A549 (cell line): ENCODE measurements around the gene PCDHB4. TPM values are rescaled to one million over a fixed set of nuclear protein-coding genes. Genes with fewer than 3 reads are reported as not detected.

Experiments used
- ATAC-seq, 2 experiments: fragments of 200-7000 bp in 1 of 2; fragments of >200 bp in 1 of 2; cut with Nextera tagmentation in 1 of 2; cut with Tn5 transposase in 1 of 2; 3 replicates each; pipeline versions ENCODE4 v1.8.0 to v1.9.1; 2018 to 2020; ENCODE audit warnings: mild to moderate bottlenecking in 1 of 2, moderate library complexity in 1 of 2
- CTCF ChIA-PET: fragments of 300-600 bp; sonication (Branson Sonifier 250); formaldehyde crosslinking; extraction: SDS; loops from one replicate; lab custom pipeline; 2021; ENCODE audit warnings: antibody characterized with exemption, inconsistent platforms; lab: Yijun Ruan, JAX
- POLR2A ChIA-PET: fragments of 350-600 bp; formaldehyde crosslinking; extraction: SDS; loops from one replicate; lab custom pipeline; 2021; ENCODE audit warnings: antibody characterized with exemption, inconsistent platforms; lab: Yijun Ruan, JAX
- DNase-seq, 2 experiments: peaks; one replicate each; pipeline versions ENCODE4 v3.0.0 to v3.0.0-alpha.2; 2011 to 2016; ENCODE audit warnings: low read depth in 1 of 2, low spot score in 1 of 2
- FAIRE-seq: peaks from 2 replicates; lab custom pipeline; 2011; peaks lifted over from hg19 to GRCh38; lab: Jason Lieb, UNC
- H3K27ac ChIP-seq, 2 experiments: fragments of >200 bp; sonication (Bioruptor Twin); formaldehyde crosslinking; 3 replicates each; pipeline ENCODE4 v1.5.1; 2016 to 2017
- H3K4me1 ChIP-seq: fragments of >200 bp; sonication (Bioruptor Twin); formaldehyde crosslinking; 3 replicates; pipeline ENCODE4 v1.6.1; 2016
- H3K4me2 ChIP-seq: fragments of >200 bp; sonication (Bioruptor Twin); formaldehyde crosslinking; 3 replicates; pipeline ENCODE4 v1.6.1; 2016
- H3K4me3 ChIP-seq: fragments of >200 bp; sonication (Bioruptor Twin); formaldehyde crosslinking; 3 replicates; pipeline ENCODE4 v1.5.1; 2016
- H3K9me3 ChIP-seq: fragments of >200 bp; sonication (Bioruptor Twin); formaldehyde crosslinking; 3 replicates; pipeline ENCODE4 v1.6.1; 2016
- CHD2 ChIP-seq: fragments of 150-350 bp; IDR thresholded peaks from 2 replicates; pipeline ENCODE4 v1.6.1; 2014; ENCODE audit warnings: low read length; ENCODE audit not compliant: partially characterized antibody
- CHD4 ChIP-seq: fragments of 200-600 bp; sonication (generic); IDR thresholded peaks from 2 replicates; pipeline ENCODE4 v1.6.1; 2016; ENCODE audit warnings: antibody characterized with exemption, mild to moderate bottlenecking, borderline replicate concordance
- EHF ChIP-seq: fragments of 250-450 bp; sonication (Bioruptor Pico); IDR thresholded peaks from 2 replicates; pipeline ENCODE4 v1.5.0; 2020; ENCODE audit warnings: mild to moderate bottlenecking
- EHMT2 ChIP-seq: fragments of 200-600 bp; sonication (generic); IDR thresholded peaks from 2 replicates; pipeline ENCODE4 v1.6.1; 2016; ENCODE audit warnings: antibody characterized with exemption, low read depth, mild to moderate bottlenecking, moderate library complexity
- EP300 ChIP-seq, 2 experiments: fragments of >200 bp; sonication (Bioruptor Twin); formaldehyde crosslinking; IDR thresholded peaks; 2 replicates in 1 of 2; 3 replicates in 1 of 2; pipeline ENCODE4 v1.6.1; 2016 to 2017
- HEYL ChIP-seq: fragments of 250-450 bp; sonication (Bioruptor Pico); IDR thresholded peaks from 2 replicates; pipeline ENCODE4 v1.8.0; 2021; ENCODE audit warnings: mild to moderate bottlenecking, moderate library complexity
- HOXB13 ChIP-seq: fragments of 250-450 bp; sonication (Bioruptor Pico); IDR thresholded peaks from 2 replicates; pipeline ENCODE4 v1.5.0; 2020; ENCODE audit warnings: low read depth, mild to moderate bottlenecking, moderate library complexity
- JUN ChIP-seq, 2 experiments: fragments of >200 bp; sonication (Bioruptor Twin); formaldehyde crosslinking; IDR thresholded peaks; 2 replicates in 1 of 2; 3 replicates in 1 of 2; pipeline ENCODE4 v1.6.1; 2016 to 2017
- JUNB ChIP-seq: fragments of >200 bp; sonication (Bioruptor Twin); formaldehyde crosslinking; IDR thresholded peaks from 2 replicates; pipeline ENCODE4 v1.6.1; 2016
- KDM1A ChIP-seq: fragments of 200-600 bp; sonication (generic); IDR thresholded peaks from 2 replicates; pipeline ENCODE4 v1.6.1; 2016; ENCODE audit warnings: low read depth, mild to moderate bottlenecking
- MAFK ChIP-seq: fragments of 450-650 bp; IDR thresholded peaks from 2 replicates; pipeline ENCODE4 v1.6.1; 2014; ENCODE audit not compliant: partially characterized antibody
- MAZ ChIP-seq: fragments of 150-350 bp; IDR thresholded peaks from 2 replicates; pipeline ENCODE4 v1.6.1; 2014; ENCODE audit warnings: antibody characterized with exemption, low read depth, low read length, borderline replicate concordance
- MYC ChIP-seq: IDR thresholded peaks from 2 replicates; pipeline ENCODE4 v1.6.1; 2012; ENCODE audit warnings: mild to moderate bottlenecking, inconsistent platforms, low read length, improper control_type of control experiment, borderline replicate concordance
- NFE2L2 ChIP-seq: fragments of 150-350 bp; conservative IDR thresholded peaks from 2 replicates; pipeline ENCODE4 v1.6.1; 2014; ENCODE audit warnings: low read length
- PHF8 ChIP-seq: fragments of 200-600 bp; sonication (generic); IDR thresholded peaks from 2 replicates; pipeline ENCODE4 v1.6.1; 2016; ENCODE audit warnings: low read depth, mild to moderate bottlenecking, antibody characterized with exemption, moderate library complexity, borderline replicate concordance
- POLR2AphosphoS2 ChIP-seq: conservative IDR thresholded peaks from 2 replicates; pipeline ENCODE4 v1.6.1; 2012; ENCODE audit warnings: low read length, improper control_type of control experiment, inconsistent platforms
- RFX5 ChIP-seq: fragments of 450-650 bp; IDR thresholded peaks from 2 replicates; pipeline ENCODE4 v1.7.1; 2014; ENCODE audit warnings: antibody characterized with exemption, mild to moderate bottlenecking, moderate library complexity
- ZFP36 ChIP-seq: fragments of 450-650 bp; IDR thresholded peaks from 2 replicates; pipeline ENCODE4 v1.6.1; 2014; ENCODE audit warnings: borderline replicate concordance; ENCODE audit not compliant: partially characterized antibody
- ZNF302 ChIP-seq: fragments of 250-450 bp; sonication (Bioruptor Pico); IDR thresholded peaks from 2 replicates; pipeline ENCODE4 v1.9.0; 2021; ENCODE audit warnings: inconsistent platforms, mild to moderate bottlenecking, moderate library complexity
- WGBS: methylation state at CpG from one replicate; pipeline ENCODE4 v1.1.6; 2017; ENCODE audit errors: missing lambda C conversion rate; 5-methylcytosine and 5-hydroxymethylcytosine counted together
- polyA plus RNA-seq, 4 experiments: library from polyadenylated mRNA; depleted of rRNA in 3 of 4; stranded (reverse); fragments of >200 nt; fragmentation: RNase III in 1 of 4; extraction: RNeasy Plus Mini Kit Qiagen cat#74134 plus additional on column Dnase treatment in 1 of 4; gene quantifications; 2 replicates in 3 of 4; 3 replicates in 1 of 4; pipeline ENCODE4 v1.2.3, GENCODE V29; 2011 to 2017
- TF ChIP-seq, protein P1 (sequence below): fragments of 450-650 bp; IDR thresholded peaks from 2 replicates; pipeline ENCODE4 v1.6.1; 2014; ENCODE audit warnings: antibody characterized with exemption
- TF ChIP-seq, protein P2 (sequence below): fragments of 200-600 bp; sonication (generic); IDR thresholded peaks from 2 replicates; pipeline ENCODE4 v1.6.1; 2016; ENCODE audit warnings: antibody characterized with exemption, mild to moderate bottlenecking, moderate library complexity
- TF ChIP-seq, protein P3 (sequence below): IDR thresholded peaks from 2 replicates; pipeline ENCODE4 v1.6.1; 2012; ENCODE audit warnings: low read depth, borderline replicate concordance
- TF ChIP-seq, protein P4 (sequence below): fragments of >200 bp; sonication (Bioruptor Twin); formaldehyde crosslinking; IDR thresholded peaks from 3 replicates; pipeline ENCODE4 v1.6.1; 2016
- TF ChIP-seq, protein P5 (sequence below): fragments of >200 bp; sonication (Bioruptor Twin); formaldehyde crosslinking; IDR thresholded peaks from 2 replicates; pipeline ENCODE4 v1.6.1; 2016
- TF ChIP-seq, protein P6 (sequence below): IDR thresholded peaks from 2 replicates; pipeline ENCODE4 v1.6.1; 2012

Gene PCDHB4
- polyA plus RNA-seq, 2 of the 4 experiments (the other 2 are of a cell fraction) = 0.05 to 0.19 TPM

DNA sequence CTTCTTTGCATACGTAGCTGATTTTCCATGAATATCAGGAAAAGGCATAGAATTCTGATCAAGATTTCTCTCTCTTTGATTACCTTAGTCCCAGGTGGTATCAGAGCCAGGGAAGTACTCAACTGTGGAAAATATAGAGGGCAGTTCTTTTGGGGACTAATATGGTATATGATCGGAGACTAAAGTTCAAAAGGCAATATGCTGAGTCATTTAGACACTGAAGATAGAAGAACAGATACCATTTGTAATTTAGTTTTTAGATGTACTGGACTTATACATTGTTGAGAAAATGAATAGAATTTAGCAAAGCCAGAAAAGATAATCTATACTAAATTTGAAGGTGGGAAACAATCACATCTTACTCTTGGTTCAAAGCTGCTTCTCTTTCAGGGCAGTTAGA lies 16.3 kb upstream of the PCDHB4 start:
- no peak for DNase-seq
- Histone ChIP-seq H3K4me1 (no peaks in the 10 kb centered on the region), H3K4me2 (no peak overlapping the region), H3K9me3 (peaks cover 10% of the 10 kb centered on the region), H3K4me3 (no peak overlapping the region), H3K27ac (no peak overlapping the region)
- peak; percentile 71 for TF ChIP-seq MAFK
- TF ChIP-seq POLR2AphosphoS2 = no peak
- TF ChIP-seq, protein P1, sequence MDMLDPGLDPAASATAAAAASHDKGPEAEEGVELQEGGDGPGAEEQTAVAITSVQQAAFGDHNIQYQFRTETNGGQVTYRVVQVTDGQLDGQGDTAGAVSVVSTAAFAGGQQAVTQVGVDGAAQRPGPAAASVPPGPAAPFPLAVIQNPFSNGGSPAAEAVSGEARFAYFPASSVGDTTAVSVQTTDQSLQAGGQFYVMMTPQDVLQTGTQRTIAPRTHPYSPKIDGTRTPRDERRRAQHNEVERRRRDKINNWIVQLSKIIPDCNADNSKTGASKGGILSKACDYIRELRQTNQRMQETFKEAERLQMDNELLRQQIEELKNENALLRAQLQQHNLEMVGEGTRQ = no peak
- 0 out of 2 replicates have a peak, but pooled peaks have one; percentile 34 for TF ChIP-seq NFE2L2
- TF ChIP-seq, protein P2, sequence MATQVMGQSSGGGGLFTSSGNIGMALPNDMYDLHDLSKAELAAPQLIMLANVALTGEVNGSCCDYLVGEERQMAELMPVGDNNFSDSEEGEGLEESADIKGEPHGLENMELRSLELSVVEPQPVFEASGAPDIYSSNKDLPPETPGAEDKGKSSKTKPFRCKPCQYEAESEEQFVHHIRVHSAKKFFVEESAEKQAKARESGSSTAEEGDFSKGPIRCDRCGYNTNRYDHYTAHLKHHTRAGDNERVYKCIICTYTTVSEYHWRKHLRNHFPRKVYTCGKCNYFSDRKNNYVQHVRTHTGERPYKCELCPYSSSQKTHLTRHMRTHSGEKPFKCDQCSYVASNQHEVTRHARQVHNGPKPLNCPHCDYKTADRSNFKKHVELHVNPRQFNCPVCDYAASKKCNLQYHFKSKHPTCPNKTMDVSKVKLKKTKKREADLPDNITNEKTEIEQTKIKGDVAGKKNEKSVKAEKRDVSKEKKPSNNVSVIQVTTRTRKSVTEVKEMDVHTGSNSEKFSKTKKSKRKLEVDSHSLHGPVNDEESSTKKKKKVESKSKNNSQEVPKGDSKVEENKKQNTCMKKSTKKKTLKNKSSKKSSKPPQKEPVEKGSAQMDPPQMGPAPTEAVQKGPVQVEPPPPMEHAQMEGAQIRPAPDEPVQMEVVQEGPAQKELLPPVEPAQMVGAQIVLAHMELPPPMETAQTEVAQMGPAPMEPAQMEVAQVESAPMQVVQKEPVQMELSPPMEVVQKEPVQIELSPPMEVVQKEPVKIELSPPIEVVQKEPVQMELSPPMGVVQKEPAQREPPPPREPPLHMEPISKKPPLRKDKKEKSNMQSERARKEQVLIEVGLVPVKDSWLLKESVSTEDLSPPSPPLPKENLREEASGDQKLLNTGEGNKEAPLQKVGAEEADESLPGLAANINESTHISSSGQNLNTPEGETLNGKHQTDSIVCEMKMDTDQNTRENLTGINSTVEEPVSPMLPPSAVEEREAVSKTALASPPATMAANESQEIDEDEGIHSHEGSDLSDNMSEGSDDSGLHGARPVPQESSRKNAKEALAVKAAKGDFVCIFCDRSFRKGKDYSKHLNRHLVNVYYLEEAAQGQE = no peak
- TF ChIP-seq, protein P3, sequence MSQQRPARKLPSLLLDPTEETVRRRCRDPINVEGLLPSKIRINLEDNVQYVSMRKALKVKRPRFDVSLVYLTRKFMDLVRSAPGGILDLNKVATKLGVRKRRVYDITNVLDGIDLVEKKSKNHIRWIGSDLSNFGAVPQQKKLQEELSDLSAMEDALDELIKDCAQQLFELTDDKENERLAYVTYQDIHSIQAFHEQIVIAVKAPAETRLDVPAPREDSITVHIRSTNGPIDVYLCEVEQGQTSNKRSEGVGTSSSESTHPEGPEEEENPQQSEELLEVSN = no peak
- no peak for TF ChIP-seq MYC
- no peak for TF ChIP-seq HOXB13 (CRISPR knock-in tag)
- FAIRE-seq = no peak
- ATAC-seq = no peak
- ChIA-PET CTCF (interaction anchor here (0.9 kb wide), 1 partner anchor 21 kb away, joined by 3 read pairs; no protein-coding TSS in a partner anchor), POLR2A (no interaction called here)
- WGBS = 58% methylated on average over 2 of the region's 2 CpGs

DNA sequence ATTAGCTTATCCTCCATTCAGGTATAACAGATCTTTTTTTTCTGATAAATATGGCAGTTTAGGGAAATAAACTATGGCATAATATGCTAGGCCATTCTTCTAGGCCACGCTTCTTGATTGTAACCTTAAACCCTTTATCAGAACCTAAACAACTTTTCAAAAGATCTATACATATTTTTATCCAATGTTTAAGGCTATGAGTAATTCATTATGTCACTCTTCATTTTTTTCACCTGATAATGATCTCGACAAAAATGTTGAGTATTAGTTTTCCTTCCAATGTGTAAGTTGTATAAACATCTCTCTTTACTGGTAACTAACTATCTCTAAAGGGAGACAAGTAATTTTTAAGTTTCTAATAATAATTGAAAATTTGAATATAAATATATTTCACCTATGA lies 2.4 kb upstream of the PCDHB4 start:
- no peak for DNase-seq
- H3K27ac ChIP-seq = no peak overlapping the region
- H3K4me2 ChIP-seq = no peak overlapping the region
- H3K9me3 ChIP-seq = peaks cover 21% of the 10 kb centered on the region
- H3K4me3 ChIP-seq = no peak overlapping the region
- TF ChIP-seq JUN (IDR thresholded peaks at IDR 0.05) (no peak), EP300 (IDR thresholded peaks at IDR 0.05) (no peak), NFE2L2 (no peak), ZNF302 (CRISPR knock-in tag) (no peak), KDM1A (no peak), RFX5 (no peak), CHD2 (no peak), EHF (CRISPR knock-in tag) (no peak), HEYL (CRISPR knock-in tag) (no peak), MAZ (no peak), PHF8 (no peak), JUNB (no peak), CHD4 (no peak), EHMT2 (no peak), ZFP36 (no peak)
- TF ChIP-seq, protein P2 = no peak
- TF ChIP-seq, protein P4, sequence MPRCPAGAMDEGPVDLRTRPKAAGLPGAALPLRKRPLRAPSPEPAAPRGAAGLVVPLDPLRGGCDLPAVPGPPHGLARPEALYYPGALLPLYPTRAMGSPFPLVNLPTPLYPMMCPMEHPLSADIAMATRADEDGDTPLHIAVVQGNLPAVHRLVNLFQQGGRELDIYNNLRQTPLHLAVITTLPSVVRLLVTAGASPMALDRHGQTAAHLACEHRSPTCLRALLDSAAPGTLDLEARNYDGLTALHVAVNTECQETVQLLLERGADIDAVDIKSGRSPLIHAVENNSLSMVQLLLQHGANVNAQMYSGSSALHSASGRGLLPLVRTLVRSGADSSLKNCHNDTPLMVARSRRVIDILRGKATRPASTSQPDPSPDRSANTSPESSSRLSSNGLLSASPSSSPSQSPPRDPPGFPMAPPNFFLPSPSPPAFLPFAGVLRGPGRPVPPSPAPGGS = no peak
- TF ChIP-seq, protein P5, sequence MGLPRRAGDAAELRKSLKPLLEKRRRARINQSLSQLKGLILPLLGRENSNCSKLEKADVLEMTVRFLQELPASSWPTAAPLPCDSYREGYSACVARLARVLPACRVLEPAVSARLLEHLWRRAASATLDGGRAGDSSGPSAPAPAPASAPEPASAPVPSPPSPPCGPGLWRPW = no peak
- TF ChIP-seq, protein P1 = no peak
- TF ChIP-seq, protein P6, sequence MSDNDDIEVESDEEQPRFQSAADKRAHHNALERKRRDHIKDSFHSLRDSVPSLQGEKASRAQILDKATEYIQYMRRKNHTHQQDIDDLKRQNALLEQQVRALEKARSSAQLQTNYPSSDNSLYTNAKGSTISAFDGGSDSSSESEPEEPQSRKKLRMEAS = no peak
- TF ChIP-seq, all 56 proteins: peak for 0
- WGBS = 1% methylated on average over 2 of the region's 2 CpGs
- ATAC-seq (no peak), FAIRE-seq (no peak)
- H3K4me1 ChIP-seq = no peaks in the 10 kb centered on the region
- ChIA-PET POLR2A (no interaction called here), CTCF (no interaction called here)
